ENCODE results near the gene CACNA2D1.

The CACNA2D1 gene

GRCh38 chr7:82258181-82258580, 185.4 kb downstream of the CACNA2D1 start:
- no peak for TF ChIP-seq MYC (IDR thresholded peaks at IDR 0.05; ENCODE audit: low read depth, low read length)
- no peak for TF ChIP-seq MAX (IDR thresholded peaks at IDR 0.05; ENCODE audit: low read depth, low read length)
- TF ChIP-seq POLR2A (IDR thresholded peaks at IDR 0.05; ENCODE audit: extremely low read depth, insufficient read length), result no peak
- no peak for TF ChIP-seq CTCF (IDR thresholded peaks at IDR 0.05; ENCODE audit: low read depth, low read length)
- no peak for DNase-seq (ENCODE audit: low read depth)
- H3K4me3 ChIP-seq (ENCODE audit: low read depth, low read length), result no peak overlapping the region

GRCh38 chr7:82257118-82257695, 186.4 kb downstream of the CACNA2D1 start:
- H3K4me3 ChIP-seq (ENCODE audit: low read depth, low read length), result no peak overlapping the region
- DNase-seq (ENCODE audit: low read depth), result no peak
- TF ChIP-seq MAX (IDR thresholded peaks at IDR 0.05; ENCODE audit: low read depth, low read length) (no peak), MYC (IDR thresholded peaks at IDR 0.05; ENCODE audit: low read depth, low read length) (no peak), POLR2A (IDR thresholded peaks at IDR 0.05; ENCODE audit: extremely low read depth, insufficient read length) (no peak), CTCF (IDR thresholded peaks at IDR 0.05; ENCODE audit: low read depth, low read length) (no peak)

- no peak for TF ChIP-seq MYC (IDR thresholded peaks at IDR 0.05; ENCODE audit: low read depth, low read length)
- no peak for TF ChIP-seq CTCF (IDR thresholded peaks at IDR 0.05; ENCODE audit: low read depth, low read length)
- TF ChIP-seq POLR2A (IDR thresholded peaks at IDR 0.05; ENCODE audit: extremely low read depth, insufficient read length), result no peak
- TF ChIP-seq MAX (IDR thresholded peaks at IDR 0.05; ENCODE audit: low read depth, low read length), result no peak
- H3K4me3 ChIP-seq (ENCODE audit: low read depth, low read length), result no peak overlapping the region
- DNase-seq (ENCODE audit: low read depth), result no peak
Observed at GRCh38 chr7:82255706-82256105, 187.9 kb downstream of the CACNA2D1 start.

- no peak for DNase-seq (ENCODE audit: low read depth)
- H3K4me3 ChIP-seq (ENCODE audit: low read depth, low read length), result no peak overlapping the region
- no peak for TF ChIP-seq POLR2A (IDR thresholded peaks at IDR 0.05; ENCODE audit: extremely low read depth, insufficient read length)
- TF ChIP-seq MAX (IDR thresholded peaks at IDR 0.05; ENCODE audit: low read depth, low read length), result no peak
- no peak for TF ChIP-seq MYC (IDR thresholded peaks at IDR 0.05; ENCODE audit: low read depth, low read length)
- TF ChIP-seq CTCF (IDR thresholded peaks at IDR 0.05; ENCODE audit: low read depth, low read length), result no peak
Observed at GRCh38 chr7:82250598-82250997, 193.0 kb downstream of the CACNA2D1 start.

GRCh38 chr7:82249979-82250378, 193.6 kb downstream of the CACNA2D1 start:
- DNase-seq (ENCODE audit: low read depth), result no peak
- no peak for TF ChIP-seq MAX (IDR thresholded peaks at IDR 0.05; ENCODE audit: low read depth, low read length)
- TF ChIP-seq MYC (IDR thresholded peaks at IDR 0.05; ENCODE audit: low read depth, low read length), result no peak
- no peak for TF ChIP-seq CTCF (IDR thresholded peaks at IDR 0.05; ENCODE audit: low read depth, low read length)
- no peak for TF ChIP-seq POLR2A (IDR thresholded peaks at IDR 0.05; ENCODE audit: extremely low read depth, insufficient read length)
- no peak overlapping the region for H3K4me3 ChIP-seq (ENCODE audit: low read depth, low read length)
